Endothelial cell (in vitro differentiated cells): ENCODE data around the gene SELENON. TPM values are rescaled to one million over a fixed set of nuclear protein-coding genes. Genes with fewer than 3 reads are reported as not detected.

Experiments used
- DNase-seq: peaks from one replicate; pipeline ENCODE4 v3.0.0; 2021; ENCODE audit warnings: low spot score
- H3K27ac Mint-ChIP-seq: one replicate; pipeline ENCODE4 v1.8.0; 2021; ENCODE audit warnings: mixed read lengths, inconsistent platforms; ENCODE audit not compliant: unreplicated experiment
- H3K27me3 Mint-ChIP-seq: one replicate; pipeline ENCODE4 v1.8.0; 2021; ENCODE audit warnings: mild to moderate bottlenecking, moderate library complexity, mixed read lengths, inconsistent platforms; ENCODE audit not compliant: unreplicated experiment
- H3K36me3 Mint-ChIP-seq: one replicate; pipeline ENCODE4 v1.8.0; 2021; ENCODE audit warnings: mild to moderate bottlenecking, low read depth, mixed read lengths, inconsistent platforms; ENCODE audit not compliant: unreplicated experiment
- H3K4me1 Mint-ChIP-seq: one replicate; pipeline ENCODE4 v1.8.0; 2021; ENCODE audit warnings: mild to moderate bottlenecking, mixed read lengths, inconsistent platforms; ENCODE audit not compliant: unreplicated experiment
- H3K4me3 Mint-ChIP-seq: one replicate; pipeline ENCODE4 v1.8.0; 2021; ENCODE audit warnings: mild to moderate bottlenecking, mixed read lengths, inconsistent platforms; ENCODE audit not compliant: unreplicated experiment
- H3K9me3 Mint-ChIP-seq: one replicate; pipeline ENCODE4 v1.8.0; 2021; ENCODE audit warnings: mixed read lengths, inconsistent platforms; ENCODE audit not compliant: unreplicated experiment
- total RNA-seq: library from RNA; stranded (reverse); fragmentation: NEBNext Ultra II Directional; extraction: Animal tissue kit (Norgen Biotek cat#: 25700); gene quantifications from one replicate; pipeline ENCODE4 v1.2.1, GENCODE V29; 2021; ENCODE audit not compliant: unreplicated experiment
- TF ChIP-seq, protein P1 (sequence below): fragments of 200-600 bp; sonication (generic); IDR thresholded peaks from one replicate; pipeline ENCODE4 v1.5.0; 2021; ENCODE audit warnings: antibody characterized with exemption; ENCODE audit not compliant: unreplicated experiment

SELENON gene
- total RNA-seq, 1 donor from 2014 or later = 284 TPM

DNA sequence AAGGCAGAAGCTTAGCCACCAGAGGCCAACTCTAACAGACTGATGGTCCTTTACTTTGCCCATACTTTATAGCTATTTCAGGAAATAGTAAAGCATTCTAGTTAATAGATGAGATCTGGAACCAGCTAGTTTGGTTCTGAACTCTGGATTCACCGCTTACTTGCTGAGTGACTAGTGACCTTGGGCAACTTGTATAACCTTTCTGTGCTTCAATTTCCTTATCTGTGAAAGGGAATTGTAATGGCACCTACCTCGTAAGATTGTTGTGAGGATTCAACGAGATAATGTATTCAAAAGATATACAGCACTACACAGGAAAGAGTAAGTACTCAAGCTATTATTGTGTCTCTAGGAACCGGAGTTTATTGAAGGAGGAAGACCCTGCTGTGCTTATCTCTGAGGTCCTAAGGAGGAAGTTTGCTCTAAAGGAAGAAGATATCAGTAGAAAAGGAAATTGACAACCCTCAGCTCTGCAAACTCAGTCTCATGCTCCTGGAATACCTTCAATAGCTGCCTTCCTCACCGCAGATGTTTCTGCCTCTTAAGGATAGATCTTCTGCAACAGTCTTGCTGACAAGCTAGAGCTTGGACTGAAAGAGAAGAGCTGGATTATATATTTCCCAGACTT, 31.7 kb downstream of the SELENON start:
- Mint-ChIP-seq H3K36me3 (peaks cover 25% of the 10 kb centered on the region), H3K4me1 (peaks cover 64% of the 10 kb centered on the region), H3K27ac (peak overlapping the region; percentile 37)

DNA sequence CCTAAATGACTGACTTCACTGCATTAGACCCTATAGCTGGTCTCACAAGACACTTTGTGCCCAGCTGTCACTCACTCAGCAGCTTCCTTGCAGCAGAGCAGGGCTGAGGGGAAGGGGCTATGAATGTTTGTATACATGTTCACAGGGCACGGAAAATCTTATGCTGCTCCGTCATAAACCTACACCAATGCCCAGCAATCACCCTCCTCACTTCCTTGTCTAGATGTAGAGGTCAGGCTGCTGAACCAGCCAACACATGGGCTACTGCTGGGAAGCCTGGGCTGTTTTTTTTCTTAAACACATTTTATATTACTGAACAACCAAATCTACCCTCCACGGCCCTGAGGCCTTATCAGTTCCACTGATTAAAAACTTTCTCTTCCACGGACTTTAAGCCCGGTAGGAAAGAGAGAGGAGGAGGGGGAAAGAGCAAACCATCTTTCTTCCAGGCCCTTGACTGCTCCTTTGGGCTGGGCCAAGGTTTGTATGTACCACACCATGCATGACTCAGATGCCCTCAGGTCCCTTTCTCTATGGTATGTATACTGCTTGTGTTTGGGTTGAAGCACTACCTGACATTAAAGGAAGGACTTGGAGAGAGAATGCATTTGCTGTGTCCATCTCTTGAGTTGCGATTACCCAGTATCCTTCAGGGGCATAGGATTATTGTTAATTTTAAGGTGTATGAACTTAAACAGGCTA, 32.5 kb downstream of the SELENON start:
- Mint-ChIP-seq H3K9me3 (no peaks in the 10 kb centered on the region), H3K27ac (peak overlapping the region; percentile 37), H3K36me3 (peaks cover 25% of the 10 kb centered on the region), H3K27me3 (no peaks in the 10 kb centered on the region), H3K4me1 (peaks cover 69% of the 10 kb centered on the region), H3K4me3 (no peak overlapping the region)
- no peak for DNase-seq
- TF ChIP-seq, protein P1, sequence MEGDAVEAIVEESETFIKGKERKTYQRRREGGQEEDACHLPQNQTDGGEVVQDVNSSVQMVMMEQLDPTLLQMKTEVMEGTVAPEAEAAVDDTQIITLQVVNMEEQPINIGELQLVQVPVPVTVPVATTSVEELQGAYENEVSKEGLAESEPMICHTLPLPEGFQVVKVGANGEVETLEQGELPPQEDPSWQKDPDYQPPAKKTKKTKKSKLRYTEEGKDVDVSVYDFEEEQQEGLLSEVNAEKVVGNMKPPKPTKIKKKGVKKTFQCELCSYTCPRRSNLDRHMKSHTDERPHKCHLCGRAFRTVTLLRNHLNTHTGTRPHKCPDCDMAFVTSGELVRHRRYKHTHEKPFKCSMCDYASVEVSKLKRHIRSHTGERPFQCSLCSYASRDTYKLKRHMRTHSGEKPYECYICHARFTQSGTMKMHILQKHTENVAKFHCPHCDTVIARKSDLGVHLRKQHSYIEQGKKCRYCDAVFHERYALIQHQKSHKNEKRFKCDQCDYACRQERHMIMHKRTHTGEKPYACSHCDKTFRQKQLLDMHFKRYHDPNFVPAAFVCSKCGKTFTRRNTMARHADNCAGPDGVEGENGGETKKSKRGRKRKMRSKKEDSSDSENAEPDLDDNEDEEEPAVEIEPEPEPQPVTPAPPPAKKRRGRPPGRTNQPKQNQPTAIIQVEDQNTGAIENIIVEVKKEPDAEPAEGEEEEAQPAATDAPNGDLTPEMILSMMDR = no peak

More for the DNA sequence above, 31.7 kb downstream of the SELENON start:
- no peaks in the 10 kb centered on the region for H3K27me3 Mint-ChIP-seq
- TF ChIP-seq, protein P1 = no peak
- no peak overlapping the region for H3K4me3 Mint-ChIP-seq
- no peak for DNase-seq
- H3K9me3 Mint-ChIP-seq = no peaks in the 10 kb centered on the region

GRCh38 chr1:25833158-25833557, 33.2 kb downstream of the SELENON start:
- TF ChIP-seq, protein P1 = no peak
- no peaks in the 10 kb centered on the region for H3K9me3 Mint-ChIP-seq
- no peak for DNase-seq
- no peak overlapping the region for H3K4me3 Mint-ChIP-seq
- no peaks in the 10 kb centered on the region for H3K27me3 Mint-ChIP-seq
- H3K27ac Mint-ChIP-seq = no peak overlapping the region
- peaks cover 21% of the 10 kb centered on the region for H3K36me3 Mint-ChIP-seq
- peaks cover 70% of the 10 kb centered on the region for H3K4me1 Mint-ChIP-seq

GRCh38 chr1:25834894-25835293, 34.9 kb downstream of the SELENON start:
- Mint-ChIP-seq H3K27ac (no peak overlapping the region), H3K27me3 (no peaks in the 10 kb centered on the region), H3K4me3 (no peak overlapping the region), H3K9me3 (no peaks in the 10 kb centered on the region), H3K36me3 (peaks cover 10% of the 10 kb centered on the region), H3K4me1 (peaks cover 56% of the 10 kb centered on the region)
- TF ChIP-seq, protein P1 = no peak
- no peak for DNase-seq

- Mint-ChIP-seq H3K9me3 (no peaks in the 10 kb centered on the region), H3K36me3 (peaks cover 8% of the 10 kb centered on the region), H3K27me3 (no peaks in the 10 kb centered on the region), H3K4me1 (peaks cover 40% of the 10 kb centered on the region), H3K27ac (no peak overlapping the region), H3K4me3 (no peak overlapping the region)
- TF ChIP-seq, protein P1 = no peak
- no peak for DNase-seq
Observed at GRCh38 chr1:25836695-25837094, 36.7 kb downstream of the SELENON start.
